GM12878 (cell line): ENCODE measurements around the gene PATJ. TPM values are rescaled to one million over a fixed set of nuclear protein-coding genes. Genes with fewer than 3 reads are reported as not detected.

Source experiments
- NR2C1 ChIP-seq: fragments of 450-650 bp; IDR thresholded peaks from 2 replicates; pipeline ENCODE4 v1.6.1; 2017; ENCODE audit warnings: antibody characterized with exemption, mild to moderate bottlenecking, moderate library complexity
- PKNOX1 ChIP-seq: fragments of 450-650 bp; IDR thresholded peaks from 2 replicates; pipeline ENCODE4 v1.6.1; 2016; ENCODE audit warnings: mild to moderate bottlenecking
- SPI1 ChIP-seq: IDR thresholded peaks from 2 replicates; pipeline ENCODE4 v1.6.1; 2011; ENCODE audit warnings: low read depth, mild to moderate bottlenecking, low read length, moderate library complexity, borderline replicate concordance; ENCODE audit not compliant: insufficient read depth
- USF1 ChIP-seq: IDR thresholded peaks from 2 replicates; pipeline ENCODE4 v1.6.1; 2011; ENCODE audit warnings: borderline replicate concordance, low read depth, mild to moderate bottlenecking, moderate library complexity, mixed read lengths, low read length; ENCODE audit not compliant: insufficient read depth; ENCODE audit errors: extremely low read length
- polyA plus RNA-seq, 11 experiments: library from polyadenylated mRNA; depleted of rRNA in 4 of 11; unstranded in 6 of 11; stranded (reverse) in 5 of 11; fragments of >200 nt; fragmentation: Nextera tagmentation in 4 of 11; fragmentation: Illumina TruSeq in 1 of 11; extraction: Ambion mirVana in 4 of 11; extraction: Trizol in 1 of 11; gene quantifications; 1 replicate in 1 of 11; 2 replicates in 10 of 11; pipeline versions ENCODE4 v1.2.1 to v1.2.3, GENCODE V29; 2011 to 2016; ENCODE audit warnings: inconsistent platforms in 2 of 11, missing spikeins in 2 of 11, low read depth in 1 of 11
- total RNA-seq, 4 experiments: library from RNA; depleted of rRNA in 3 of 4; stranded (reverse); fragments of >200 nt in 3 of 4; fragmentation: Illumina TruSeq in 1 of 4; extraction: Trizol in 1 of 4; gene quantifications; 2 replicates each; pipeline versions ENCODE4 v1.2.1 to v1.2.3, GENCODE V29; 2013 to 2021
- TF ChIP-seq, protein P1 (sequence below): fragments of 150-350 bp; IDR thresholded peaks from 2 replicates; pipeline ENCODE4 v1.6.1; 2014; ENCODE audit warnings: mild to moderate bottlenecking, low read depth, low read length
- TF ChIP-seq, protein P2 (sequence below): fragments of 450-650 bp; IDR thresholded peaks from 2 replicates; pipeline ENCODE4 v1.6.1; 2017; ENCODE audit warnings: mild to moderate bottlenecking, moderate library complexity
- TF ChIP-seq, protein P3 (sequence below): fragments of 450-650 bp; IDR thresholded peaks from 2 replicates; pipeline ENCODE4 v1.6.1; 2014; ENCODE audit warnings: mild to moderate bottlenecking

The PATJ gene
- total and polyA plus RNA-seq, 10 of the 15 experiments (the other 5 are each of a cell fraction or from before 2014, with no cell fraction given): 2.8 to 13.9 (median 6.9) TPM

DNA sequence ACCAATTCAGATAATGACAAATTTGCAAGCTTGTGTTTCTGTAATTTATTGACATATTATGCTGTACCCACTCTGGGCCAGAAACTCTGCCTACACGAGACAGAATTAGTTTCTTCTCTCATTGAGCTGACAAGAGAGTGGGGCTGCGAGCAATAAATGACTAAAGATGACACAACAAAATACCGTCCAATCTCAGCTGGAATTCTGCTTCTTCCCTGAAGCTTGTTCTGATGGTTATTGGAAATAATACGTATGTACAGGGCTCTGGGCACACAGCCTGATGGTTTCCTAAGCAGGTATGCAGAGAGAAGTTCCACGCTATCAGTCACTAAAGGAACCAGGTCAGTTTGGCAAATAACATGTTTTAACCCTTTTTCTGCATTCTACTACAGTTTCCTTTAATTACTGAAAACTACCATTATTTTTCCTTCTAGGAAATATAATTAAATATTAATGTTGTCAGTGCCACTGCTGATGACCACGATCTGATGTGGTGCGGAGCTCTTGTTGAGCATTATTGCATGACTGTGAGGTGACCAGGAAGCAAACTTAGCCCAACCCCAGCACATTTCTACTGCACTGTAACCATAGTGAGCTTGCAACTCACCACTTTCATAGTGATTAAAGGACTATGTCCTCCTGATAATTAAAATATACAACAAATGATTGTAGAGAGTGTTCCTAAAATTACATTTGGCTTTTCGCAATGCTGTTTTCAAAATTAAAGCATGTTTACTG, 231.0 kb downstream of the PATJ start (continued):
- TF ChIP-seq, protein P1, sequence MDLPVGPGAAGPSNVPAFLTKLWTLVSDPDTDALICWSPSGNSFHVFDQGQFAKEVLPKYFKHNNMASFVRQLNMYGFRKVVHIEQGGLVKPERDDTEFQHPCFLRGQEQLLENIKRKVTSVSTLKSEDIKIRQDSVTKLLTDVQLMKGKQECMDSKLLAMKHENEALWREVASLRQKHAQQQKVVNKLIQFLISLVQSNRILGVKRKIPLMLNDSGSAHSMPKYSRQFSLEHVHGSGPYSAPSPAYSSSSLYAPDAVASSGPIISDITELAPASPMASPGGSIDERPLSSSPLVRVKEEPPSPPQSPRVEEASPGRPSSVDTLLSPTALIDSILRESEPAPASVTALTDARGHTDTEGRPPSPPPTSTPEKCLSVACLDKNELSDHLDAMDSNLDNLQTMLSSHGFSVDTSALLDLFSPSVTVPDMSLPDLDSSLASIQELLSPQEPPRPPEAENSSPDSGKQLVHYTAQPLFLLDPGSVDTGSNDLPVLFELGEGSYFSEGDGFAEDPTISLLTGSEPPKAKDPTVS: no peak
- TF ChIP-seq SPI1: no peak
- TF ChIP-seq, protein P2, sequence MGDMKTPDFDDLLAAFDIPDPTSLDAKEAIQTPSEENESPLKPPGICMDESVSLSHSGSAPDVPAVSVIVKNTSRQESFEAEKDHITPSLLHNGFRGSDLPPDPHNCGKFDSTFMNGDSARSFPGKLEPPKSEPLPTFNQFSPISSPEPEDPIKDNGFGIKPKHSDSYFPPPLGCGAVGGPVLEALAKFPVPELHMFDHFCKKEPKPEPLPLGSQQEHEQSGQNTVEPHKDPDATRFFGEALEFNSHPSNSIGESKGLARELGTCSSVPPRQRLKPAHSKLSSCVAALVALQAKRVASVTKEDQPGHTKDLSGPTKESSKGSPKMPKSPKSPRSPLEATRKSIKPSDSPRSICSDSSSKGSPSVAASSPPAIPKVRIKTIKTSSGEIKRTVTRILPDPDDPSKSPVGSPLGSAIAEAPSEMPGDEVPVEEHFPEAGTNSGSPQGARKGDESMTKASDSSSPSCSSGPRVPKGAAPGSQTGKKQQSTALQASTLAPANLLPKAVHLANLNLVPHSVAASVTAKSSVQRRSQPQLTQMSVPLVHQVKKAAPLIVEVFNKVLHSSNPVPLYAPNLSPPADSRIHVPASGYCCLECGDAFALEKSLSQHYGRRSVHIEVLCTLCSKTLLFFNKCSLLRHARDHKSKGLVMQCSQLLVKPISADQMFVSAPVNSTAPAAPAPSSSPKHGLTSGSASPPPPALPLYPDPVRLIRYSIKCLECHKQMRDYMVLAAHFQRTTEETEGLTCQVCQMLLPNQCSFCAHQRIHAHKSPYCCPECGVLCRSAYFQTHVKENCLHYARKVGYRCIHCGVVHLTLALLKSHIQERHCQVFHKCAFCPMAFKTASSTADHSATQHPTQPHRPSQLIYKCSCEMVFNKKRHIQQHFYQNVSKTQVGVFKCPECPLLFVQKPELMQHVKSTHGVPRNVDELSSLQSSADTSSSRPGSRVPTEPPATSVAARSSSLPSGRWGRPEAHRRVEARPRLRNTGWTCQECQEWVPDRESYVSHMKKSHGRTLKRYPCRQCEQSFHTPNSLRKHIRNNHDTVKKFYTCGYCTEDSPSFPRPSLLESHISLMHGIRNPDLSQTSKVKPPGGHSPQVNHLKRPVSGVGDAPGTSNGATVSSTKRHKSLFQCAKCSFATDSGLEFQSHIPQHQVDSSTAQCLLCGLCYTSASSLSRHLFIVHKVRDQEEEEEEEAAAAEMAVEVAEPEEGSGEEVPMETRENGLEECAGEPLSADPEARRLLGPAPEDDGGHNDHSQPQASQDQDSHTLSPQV: no peak
- TF ChIP-seq NR2C1: no peak
- TF ChIP-seq USF1: no peak
- no peak for TF ChIP-seq PKNOX1
- TF ChIP-seq, protein P3, sequence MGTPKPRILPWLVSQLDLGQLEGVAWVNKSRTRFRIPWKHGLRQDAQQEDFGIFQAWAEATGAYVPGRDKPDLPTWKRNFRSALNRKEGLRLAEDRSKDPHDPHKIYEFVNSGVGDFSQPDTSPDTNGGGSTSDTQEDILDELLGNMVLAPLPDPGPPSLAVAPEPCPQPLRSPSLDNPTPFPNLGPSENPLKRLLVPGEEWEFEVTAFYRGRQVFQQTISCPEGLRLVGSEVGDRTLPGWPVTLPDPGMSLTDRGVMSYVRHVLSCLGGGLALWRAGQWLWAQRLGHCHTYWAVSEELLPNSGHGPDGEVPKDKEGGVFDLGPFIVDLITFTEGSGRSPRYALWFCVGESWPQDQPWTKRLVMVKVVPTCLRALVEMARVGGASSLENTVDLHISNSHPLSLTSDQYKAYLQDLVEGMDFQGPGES: no peak
- TF ChIP-seq, all 136 proteins: peak for 0
